Raji (cell line): ENCODE data around the gene MAEA.

Experiments used
- POLR2A ChIP-seq: IDR thresholded peaks from 2 replicates; pipeline ENCODE4 v1.6.1; 2011; ENCODE audit warnings: low read depth, low read length, control low read depth; ENCODE audit not compliant: insufficient read depth

MAEA gene

GRCh38 chr4:1260418-1261106 is 29.1 kb upstream of the MAEA start:
- TF ChIP-seq POLR2A = no peak

GRCh38 chr4:1261107-1261928 is 28.4 kb upstream of the MAEA start:
- TF ChIP-seq POLR2A = no peak

GRCh38 chr4:1264942-1265341 is 24.7 kb upstream of the MAEA start:
- TF ChIP-seq POLR2A = no peak

- TF ChIP-seq POLR2A = no peak
Measured at GRCh38 chr4:1265351-1265750, 24.3 kb upstream of the MAEA start.

GRCh38 chr4:1266881-1267763 is 22.6 kb upstream of the MAEA start:
- no peak for TF ChIP-seq POLR2A

- no peak for TF ChIP-seq POLR2A
Measured at GRCh38 chr4:1269209-1269608, 20.5 kb upstream of the MAEA start.

- TF ChIP-seq POLR2A = no peak
Measured at GRCh38 chr4:1271686-1272085, 18.0 kb upstream of the MAEA start.

GRCh38 chr4:1274871-1275270 is 14.8 kb upstream of the MAEA start:
- TF ChIP-seq POLR2A = no peak

- no peak for TF ChIP-seq POLR2A
Measured at GRCh38 chr4:1276984-1277383, 12.7 kb upstream of the MAEA start.

GRCh38 chr4:1277667-1278665 is 11.7 kb upstream of the MAEA start:
- no peak for TF ChIP-seq POLR2A

GRCh38 chr4:1279253-1279652 is 10.4 kb upstream of the MAEA start:
- TF ChIP-seq POLR2A = no peak

- TF ChIP-seq POLR2A = no peak
Measured at GRCh38 chr4:1283711-1284110, 6.0 kb upstream of the MAEA start.

GRCh38 chr4:1285151-1285789 is 4.4 kb upstream of the MAEA start:
- TF ChIP-seq POLR2A = no peak

GRCh38 chr4:1285790-1286553 is 3.7 kb upstream of the MAEA start:
- no peak for TF ChIP-seq POLR2A

GRCh38 chr4:1288786-1289185 is 905 bp upstream of the MAEA start:
- no peak for TF ChIP-seq POLR2A
